ENCODE results near the gene OR52R1. TPM values are rescaled to one million over a fixed set of nuclear protein-coding genes. Genes with fewer than 3 reads are reported as not detected.
"Not testable (repeated sequence)": the region's sequence is repeated elsewhere in the genome, so short reads cannot be mapped to it uniquely, and the experiment has no call there.

OR52R1 gene
- total RNA-seq, 4 donors from 2014 or later = not detected

DNA sequence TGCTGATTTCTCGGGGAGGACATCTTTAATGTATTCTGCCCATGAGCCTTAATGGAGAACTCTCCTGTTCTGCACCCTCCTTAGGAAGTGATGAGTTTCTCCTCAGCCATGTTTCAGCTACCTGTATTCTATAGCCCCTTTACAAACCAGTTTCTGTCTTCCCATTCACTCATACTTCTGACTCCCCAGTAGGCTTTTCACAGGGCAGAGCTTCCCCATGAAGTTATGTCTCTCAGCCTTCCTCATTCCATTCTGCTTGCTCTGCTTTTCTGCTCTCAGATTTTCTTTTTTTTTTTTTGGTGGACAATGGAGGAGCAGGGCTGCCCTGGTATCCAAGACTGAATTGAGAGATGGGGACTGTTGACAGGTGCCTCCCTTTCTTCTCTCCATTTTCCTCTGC lies 4.3 kb upstream of the OR52R1 start:
- Histone ChIP-seq H3K9me3 (no peaks in the 10 kb centered on the region), H3K4me1 (no peaks in the 10 kb centered on the region), H3K4me3 (replicated peaks in 1 of 3) (no peak overlapping the region), H3K36me3 (no peaks in the 10 kb centered on the region), H3K27me3 (no peaks in the 10 kb centered on the region), H3K27ac (no peak overlapping the region)
- 91 to 100% methylated on average over 1 of the region's 1 CpG for WGBS, 2 donors
- no peak for DNase-seq
- TF ChIP-seq CTCF (IDR thresholded peaks at IDR 0.05) (no peak), POLR2A (IDR thresholded peaks at IDR 0.05) (no peak)
- intact Hi-C loops (cut with DNase I) = no loop called here

- H3K9me3 ChIP-seq; H3K36me3 ChIP-seq; intact Hi-C loops (cut with DNase I); H3K4me3 ChIP-seq (replicated peaks in 1 of 3); H3K4me1 ChIP-seq; H3K27ac ChIP-seq; H3K27me3 ChIP-seq; DNase-seq: not testable (repeated sequence)
- WGBS, 2 donors = 95 to 96% methylated on average over 5 of the region's 5 CpGs
Measured at GRCh38 chr11:4801316-4801715, 2.9 kb downstream of the OR52R1 start.

- Histone ChIP-seq H3K4me1 (no peaks in the 10 kb centered on the region), H3K36me3 (no peaks in the 10 kb centered on the region), H3K9me3 (no peaks in the 10 kb centered on the region), H3K27ac (no peak overlapping the region), H3K27me3 (no peaks in the 10 kb centered on the region), H3K4me3 (replicated peaks in 1 of 3) (no peak overlapping the region)
- TF ChIP-seq POLR2A (IDR thresholded peaks at IDR 0.05) (no peak), CTCF (IDR thresholded peaks at IDR 0.05) (no peak)
- intact Hi-C loops (cut with DNase I) = no loop called here
- no peak for DNase-seq
- WGBS, 2 donors = 61 to 68% methylated on average over 6 of the region's 6 CpGs
Measured at GRCh38 chr11:4798427-4799183, 5.6 kb downstream of the OR52R1 start.

GRCh38 chr11:4797206-4797605 lies 7.0 kb downstream of the OR52R1 start:
- no peak for TF ChIP-seq POLR2A (IDR thresholded peaks at IDR 0.05)
- no peak for TF ChIP-seq CTCF (IDR thresholded peaks at IDR 0.05)
- H3K36me3 ChIP-seq = no peaks in the 10 kb centered on the region
- WGBS, 2 donors = 36 to 41% methylated on average over 2 of the region's 2 CpGs
- no peaks in the 10 kb centered on the region for H3K4me1 ChIP-seq
- no peaks in the 10 kb centered on the region for H3K27me3 ChIP-seq
- no peak overlapping the region for H3K4me3 ChIP-seq (replicated peaks in 1 of 3)
- intact Hi-C loops (cut with DNase I) = no loop called here
- H3K9me3 ChIP-seq = no peaks in the 10 kb centered on the region
- no peak for DNase-seq
- no peak overlapping the region for H3K27ac ChIP-seq

- no peaks in the 10 kb centered on the region for H3K9me3 ChIP-seq
- no peak overlapping the region for H3K27ac ChIP-seq
- no peak for DNase-seq
- H3K4me1 ChIP-seq = no peaks in the 10 kb centered on the region
- no peak overlapping the region for H3K4me3 ChIP-seq (replicated peaks in 1 of 3)
- TF ChIP-seq CTCF (IDR thresholded peaks at IDR 0.05) = no peak
- no peak for TF ChIP-seq POLR2A (IDR thresholded peaks at IDR 0.05)
- H3K27me3 ChIP-seq = no peaks in the 10 kb centered on the region
- 65 to 83% methylated on average over 1 of the region's 1 CpG for WGBS, 2 donors
- intact Hi-C loops (cut with DNase I) = no loop called here
- H3K36me3 ChIP-seq = no peaks in the 10 kb centered on the region
Measured at GRCh38 chr11:4782454-4782853, 21.7 kb downstream of the OR52R1 start.
